IgD-negative memory B cell (primary cell): Measurements from ENCODE around the gene HPSE2. TPM values are rescaled to one million over a fixed set of nuclear protein-coding genes. Genes with fewer than 3 reads are reported as not detected.

Experiments used
- H3K27ac Mint-ChIP-seq, 3 donors: one replicate each; pipeline ENCODE4 v1.8.0; 2020 to 2022; ENCODE audit warnings: mild to moderate bottlenecking in 3 of 3, mixed read lengths in 3 of 3, moderate library complexity in 1 of 3
- H3K27me3 Mint-ChIP-seq: one replicate; pipeline ENCODE4 v1.8.0; 2021; ENCODE audit warnings: mixed read lengths
- H3K36me3 Mint-ChIP-seq: one replicate; pipeline ENCODE4 v1.8.0; 2020; ENCODE audit warnings: mild to moderate bottlenecking, mixed read lengths
- H3K4me1 Mint-ChIP-seq, 3 donors: one replicate each; pipeline ENCODE4 v1.8.0; 2020 to 2022; ENCODE audit warnings: mixed read lengths in 3 of 3, mild to moderate bottlenecking in 1 of 3
- H3K4me3 Mint-ChIP-seq, 4 donors: one replicate each; pipeline ENCODE4 v1.8.0; 2020 to 2022; ENCODE audit warnings: mild to moderate bottlenecking in 4 of 4, mixed read lengths in 4 of 4, moderate library complexity in 3 of 4
- H3K9me3 Mint-ChIP-seq, 3 donors: one replicate each; pipeline ENCODE4 v1.8.0; 2020 to 2021; ENCODE audit warnings: mixed read lengths in 3 of 3, mild to moderate bottlenecking in 1 of 3
- polyA plus RNA-seq: library from polyadenylated mRNA; unstranded; fragments of 300-500 nt; fragmentation: Illumina TruSeq; gene quantifications from one replicate; pipeline ENCODE4 v1.2.3, GENCODE V29; 2021

Gene HPSE2
- polyA plus RNA-seq, 1 donor from 2014 or later, result not detected

GRCh38 chr10:98649170-98649569 is 586.5 kb downstream of the HPSE2 start:
- Mint-ChIP-seq H3K4me3 (peak overlapping the region in 1 of 4 donors; percentile 18), H3K27ac (no peak overlapping the region), H3K27me3 (peaks cover 7% of the 10 kb centered on the region), H3K4me1 (peaks cover 9 to 19% (median 11%) of the 10 kb centered on the region in 3 donors), H3K36me3 (no peaks in the 10 kb centered on the region), H3K9me3 (no peaks in the 10 kb centered on the region)

- Mint-ChIP-seq H3K4me3 (no peak overlapping the region), H3K4me1 (peaks cover 5 to 17% (median 11%) of the 10 kb centered on the region in 3 donors), H3K36me3 (no peaks in the 10 kb centered on the region), H3K9me3 (no peaks in the 10 kb centered on the region), H3K27me3 (peaks cover 6% of the 10 kb centered on the region), H3K27ac (no peak overlapping the region)
Measured at GRCh38 chr10:98646998-98647917, 588.4 kb downstream of the HPSE2 start.

DNA sequence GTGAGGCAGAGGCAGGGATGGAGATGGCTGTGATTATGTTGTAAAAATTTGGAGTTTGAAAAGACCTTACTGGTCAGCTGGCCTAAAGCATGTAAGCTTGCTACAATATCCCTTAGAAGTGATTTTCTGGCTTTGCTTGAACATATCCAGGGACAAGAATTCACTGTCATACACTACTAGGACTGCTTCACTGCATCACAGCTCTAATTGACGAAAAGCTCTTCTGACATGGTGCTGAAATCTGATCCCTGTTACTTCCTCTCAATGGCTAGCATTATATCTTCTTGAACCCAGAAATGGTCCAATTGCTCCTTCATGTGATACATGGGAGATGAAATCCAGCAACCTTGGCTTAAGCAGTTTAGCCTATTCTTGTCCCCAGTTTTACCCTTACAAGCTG is 591.2 kb downstream of the HPSE2 start:
- Mint-ChIP-seq H3K27me3 (peaks cover 6% of the 10 kb centered on the region), H3K4me3 (no peak overlapping the region), H3K9me3 (no peaks in the 10 kb centered on the region), H3K36me3 (no peaks in the 10 kb centered on the region), H3K27ac (no peak overlapping the region), H3K4me1 (peaks cover 3 to 6% (median 4%) of the 10 kb centered on the region in 3 donors)

GRCh38 chr10:98642281-98642680 is 593.4 kb downstream of the HPSE2 start:
- Mint-ChIP-seq H3K27me3 (peaks cover 6% of the 10 kb centered on the region), H3K4me3 (no peak overlapping the region), H3K4me1 (peaks cover 0 to 1% (median 1%) of the 10 kb centered on the region in 3 donors), H3K27ac (no peak overlapping the region), H3K9me3 (no peaks in the 10 kb centered on the region), H3K36me3 (no peaks in the 10 kb centered on the region)

DNA sequence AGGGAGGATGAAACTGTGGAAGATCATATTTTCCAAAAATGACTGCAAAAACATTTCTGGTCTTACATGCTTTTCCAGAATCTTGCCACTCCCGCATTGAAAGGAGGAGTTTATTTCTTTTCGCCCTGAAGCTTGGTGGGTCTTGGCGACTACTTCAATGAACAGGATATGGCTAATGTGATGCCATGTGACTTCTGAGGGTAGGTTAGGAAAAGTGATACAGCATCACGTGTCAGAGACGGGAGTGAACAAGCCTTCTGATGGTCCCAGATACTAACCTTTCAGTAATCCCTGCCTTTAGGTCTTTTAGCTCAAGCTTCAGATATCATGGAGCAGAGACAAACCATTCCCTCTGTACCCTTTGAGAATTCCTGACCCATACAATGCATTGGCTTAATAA is 596.7 kb downstream of the HPSE2 start:
- no peak overlapping the region for H3K4me3 Mint-ChIP-seq
- no peak overlapping the region for H3K27ac Mint-ChIP-seq
- H3K36me3 Mint-ChIP-seq, result no peaks in the 10 kb centered on the region
- H3K4me1 Mint-ChIP-seq, result peaks cover 7 to 8% (median 7%) of the 10 kb centered on the region in 3 donors
- H3K27me3 Mint-ChIP-seq, result peaks cover 3% of the 10 kb centered on the region
- no peaks in the 10 kb centered on the region for H3K9me3 Mint-ChIP-seq

GRCh38 chr10:98636921-98637329 is 598.7 kb downstream of the HPSE2 start:
- peaks cover 7 to 8% (median 7%) of the 10 kb centered on the region in 3 donors for H3K4me1 Mint-ChIP-seq
- no peaks in the 10 kb centered on the region for H3K9me3 Mint-ChIP-seq
- H3K27ac Mint-ChIP-seq, result no peak overlapping the region
- H3K4me3 Mint-ChIP-seq, result peak overlapping the region in 1 of 4 donors; percentile 73
- no peaks in the 10 kb centered on the region for H3K36me3 Mint-ChIP-seq
- peaks cover 3% of the 10 kb centered on the region for H3K27me3 Mint-ChIP-seq

DNA sequence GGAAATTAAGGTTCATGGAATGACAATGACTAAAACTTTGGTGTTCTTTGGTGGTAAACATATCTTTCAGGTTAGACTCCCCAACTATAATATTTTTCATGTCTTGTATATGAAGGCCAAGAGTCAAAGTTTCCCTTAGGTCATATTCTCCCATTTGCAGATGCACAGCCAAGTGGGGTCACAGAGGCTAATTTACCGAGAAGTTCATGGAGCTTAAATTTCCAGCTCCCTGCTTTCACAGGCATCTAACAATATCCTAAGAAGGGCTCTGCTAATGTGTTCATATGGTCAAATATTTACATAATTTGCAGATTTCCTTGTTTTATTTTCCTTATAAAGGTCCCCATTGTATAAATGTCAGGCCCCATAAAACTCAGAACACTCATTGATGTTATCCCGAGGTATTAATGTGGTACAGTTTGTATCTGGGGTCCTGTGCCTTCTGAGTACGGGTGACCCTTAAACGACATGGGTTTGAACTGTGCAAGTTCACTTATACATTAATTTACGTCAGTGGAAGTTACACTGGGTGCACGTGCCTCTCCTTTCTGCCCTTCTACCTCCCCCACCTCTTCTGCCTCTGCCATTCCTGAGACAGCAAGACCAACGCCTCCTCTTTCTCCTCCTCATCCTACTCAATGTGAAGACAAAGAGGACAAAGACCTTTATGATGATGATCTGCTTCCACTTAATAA is 603.0 kb downstream of the HPSE2 start:
- Mint-ChIP-seq H3K4me1 (peaks cover 7 to 8% (median 7%) of the 10 kb centered on the region in 3 donors), H3K9me3 (no peaks in the 10 kb centered on the region), H3K4me3 (no peak overlapping the region), H3K27me3 (peaks cover 3% of the 10 kb centered on the region), H3K36me3 (no peaks in the 10 kb centered on the region), H3K27ac (no peak overlapping the region)

DNA sequence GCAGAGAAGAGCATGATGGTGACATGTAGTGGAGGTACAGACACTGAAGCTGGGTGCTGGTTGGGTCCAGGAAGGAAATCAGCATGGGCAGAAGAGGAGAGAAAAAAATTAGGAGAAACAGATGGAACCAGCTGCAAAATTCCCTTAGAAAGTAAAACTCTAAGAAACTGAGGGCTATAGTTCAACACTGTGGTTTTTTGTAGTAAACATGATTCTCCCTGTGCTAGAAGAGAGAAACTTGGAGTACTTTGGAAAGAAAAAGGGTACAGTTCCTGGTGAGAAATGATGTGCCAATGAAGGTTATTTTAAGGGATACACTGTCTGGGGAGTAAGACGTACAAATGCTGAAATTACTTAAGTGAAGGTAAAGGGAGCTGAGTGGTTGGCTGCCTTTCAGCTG is 607.4 kb downstream of the HPSE2 start:
- Mint-ChIP-seq H3K36me3 (no peaks in the 10 kb centered on the region), H3K4me1 (no peaks in the 10 kb centered on the region), H3K4me3 (no peak overlapping the region), H3K27ac (no peak overlapping the region), H3K27me3 (no peaks in the 10 kb centered on the region), H3K9me3 (no peaks in the 10 kb centered on the region)

GRCh38 chr10:98627711-98628110 is 607.9 kb downstream of the HPSE2 start:
- Mint-ChIP-seq H3K4me1 (no peaks in the 10 kb centered on the region), H3K4me3 (no peak overlapping the region), H3K9me3 (no peaks in the 10 kb centered on the region), H3K36me3 (no peaks in the 10 kb centered on the region), H3K27ac (no peak overlapping the region), H3K27me3 (no peaks in the 10 kb centered on the region)

- H3K36me3 Mint-ChIP-seq, result no peaks in the 10 kb centered on the region
- no peak overlapping the region for H3K4me3 Mint-ChIP-seq
- H3K27me3 Mint-ChIP-seq, result no peaks in the 10 kb centered on the region
- no peaks in the 10 kb centered on the region for H3K9me3 Mint-ChIP-seq
- H3K27ac Mint-ChIP-seq, result no peak overlapping the region
- no peaks in the 10 kb centered on the region for H3K4me1 Mint-ChIP-seq
Measured at GRCh38 chr10:98624963-98625362, 610.7 kb downstream of the HPSE2 start.

GRCh38 chr10:98623176-98623575 is 612.5 kb downstream of the HPSE2 start:
- Mint-ChIP-seq H3K27me3 (no peaks in the 10 kb centered on the region), H3K4me3 (no peak overlapping the region), H3K4me1 (no peaks in the 10 kb centered on the region), H3K9me3 (no peaks in the 10 kb centered on the region), H3K36me3 (no peaks in the 10 kb centered on the region), H3K27ac (no peak overlapping the region)

DNA sequence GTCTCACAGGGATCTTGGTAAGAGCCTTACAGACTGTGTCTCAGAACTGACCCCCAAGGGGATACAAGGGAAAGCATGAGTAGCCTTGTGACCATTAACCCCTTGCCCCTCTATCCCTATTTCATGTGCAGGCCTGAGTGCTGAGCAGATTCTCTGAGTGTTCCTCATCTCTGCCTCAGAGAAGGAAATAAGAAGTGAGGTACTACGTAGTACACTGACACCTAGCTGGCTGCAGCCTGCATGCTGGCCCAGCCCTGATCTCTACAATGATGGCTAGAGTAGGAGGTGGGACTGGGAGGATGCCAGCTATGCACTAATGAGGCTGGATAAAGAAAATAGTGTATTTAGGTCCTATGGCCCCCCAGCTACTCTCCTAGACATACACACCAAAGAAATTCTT is 614.0 kb downstream of the HPSE2 start:
- H3K27me3 Mint-ChIP-seq, result no peaks in the 10 kb centered on the region
- H3K4me3 Mint-ChIP-seq, result no peak overlapping the region
- no peak overlapping the region for H3K27ac Mint-ChIP-seq
- no peaks in the 10 kb centered on the region for H3K36me3 Mint-ChIP-seq
- no peaks in the 10 kb centered on the region for H3K9me3 Mint-ChIP-seq
- no peaks in the 10 kb centered on the region for H3K4me1 Mint-ChIP-seq

DNA sequence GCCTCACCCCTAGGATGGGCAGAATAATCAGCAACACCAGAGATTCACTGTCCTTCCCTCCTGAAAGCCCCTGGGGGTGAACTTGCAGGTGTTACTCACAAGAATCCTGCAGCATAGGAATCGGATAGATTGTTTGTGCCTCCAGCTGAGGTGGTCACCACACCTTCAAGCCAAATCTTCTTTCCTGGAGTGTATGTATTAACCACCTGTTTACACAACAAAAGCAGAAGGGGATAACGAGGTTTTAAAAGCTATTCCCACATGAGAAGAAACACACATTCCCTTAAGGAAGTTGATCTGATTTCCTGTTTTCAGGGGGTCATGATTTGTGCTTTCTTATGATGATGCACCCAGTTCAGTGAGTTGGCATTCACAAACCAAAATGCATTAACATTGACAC is 615.1 kb downstream of the HPSE2 start:
- Mint-ChIP-seq H3K27ac (no peak overlapping the region), H3K4me3 (no peak overlapping the region), H3K9me3 (no peaks in the 10 kb centered on the region), H3K36me3 (no peaks in the 10 kb centered on the region), H3K4me1 (no peaks in the 10 kb centered on the region), H3K27me3 (no peaks in the 10 kb centered on the region)

DNA sequence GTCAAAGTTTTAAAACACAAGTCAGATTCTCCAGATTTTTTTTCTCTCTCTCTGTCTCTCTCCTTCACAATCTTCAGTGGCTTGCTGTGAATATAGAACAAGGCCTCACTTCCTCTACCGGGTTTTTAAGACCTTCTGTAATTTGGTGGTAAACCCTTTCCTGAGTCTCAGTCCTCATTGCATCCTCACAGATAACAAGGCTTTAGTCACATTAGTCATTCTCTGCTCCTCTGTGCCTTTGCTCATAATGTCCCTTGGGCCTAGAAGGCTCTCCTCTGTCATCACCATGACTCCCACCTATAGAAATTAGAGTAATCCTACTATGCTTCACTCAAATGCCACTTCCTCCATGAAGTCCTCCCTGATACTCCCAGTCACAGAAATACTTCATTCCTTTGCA is 616.2 kb downstream of the HPSE2 start:
- H3K4me1 Mint-ChIP-seq, result no peaks in the 10 kb centered on the region
- no peak overlapping the region for H3K4me3 Mint-ChIP-seq
- no peaks in the 10 kb centered on the region for H3K9me3 Mint-ChIP-seq
- H3K36me3 Mint-ChIP-seq, result no peaks in the 10 kb centered on the region
- no peaks in the 10 kb centered on the region for H3K27me3 Mint-ChIP-seq
- H3K27ac Mint-ChIP-seq, result no peak overlapping the region

DNA sequence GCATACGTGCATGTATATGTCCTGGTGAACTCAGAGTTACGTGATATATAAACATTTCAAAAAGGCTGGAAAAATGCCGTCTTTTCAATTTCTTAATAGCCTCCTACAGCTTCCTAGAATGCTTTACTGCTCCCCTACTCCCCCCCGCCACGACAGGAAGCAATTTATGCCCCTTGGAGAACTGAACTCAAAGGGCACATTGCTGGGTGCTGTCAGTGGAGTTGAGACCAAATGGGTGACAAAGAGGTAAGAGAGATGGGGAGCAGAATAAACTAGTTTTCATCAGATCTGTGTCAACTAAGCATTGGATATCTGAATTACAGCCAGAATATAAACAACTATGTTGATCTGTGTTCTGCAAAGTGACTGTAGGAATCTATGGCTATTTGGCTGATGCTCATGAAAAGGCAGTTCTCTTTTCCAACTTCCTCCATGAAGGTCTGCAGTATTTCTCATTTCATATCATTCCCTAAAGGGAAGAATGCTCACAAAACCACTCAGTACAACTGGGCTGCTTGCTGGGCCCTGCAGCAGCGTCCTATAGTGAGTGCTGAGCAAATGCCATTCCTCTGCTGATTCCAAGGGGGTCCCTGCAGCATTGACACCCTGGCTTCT is 617.6 kb downstream of the HPSE2 start:
- H3K36me3 Mint-ChIP-seq, result no peaks in the 10 kb centered on the region
- H3K27me3 Mint-ChIP-seq, result no peaks in the 10 kb centered on the region
- H3K9me3 Mint-ChIP-seq, result no peaks in the 10 kb centered on the region
- no peak overlapping the region for H3K27ac Mint-ChIP-seq
- no peak overlapping the region for H3K4me3 Mint-ChIP-seq
- H3K4me1 Mint-ChIP-seq, result no peaks in the 10 kb centered on the region
